ENCODE measurements around the gene VWA3A.
"Not testable (repeated sequence)": the region's sequence is repeated elsewhere in the genome, so short reads cannot be mapped to it uniquely, and the experiment has no call there.

The VWA3A gene, protein sequence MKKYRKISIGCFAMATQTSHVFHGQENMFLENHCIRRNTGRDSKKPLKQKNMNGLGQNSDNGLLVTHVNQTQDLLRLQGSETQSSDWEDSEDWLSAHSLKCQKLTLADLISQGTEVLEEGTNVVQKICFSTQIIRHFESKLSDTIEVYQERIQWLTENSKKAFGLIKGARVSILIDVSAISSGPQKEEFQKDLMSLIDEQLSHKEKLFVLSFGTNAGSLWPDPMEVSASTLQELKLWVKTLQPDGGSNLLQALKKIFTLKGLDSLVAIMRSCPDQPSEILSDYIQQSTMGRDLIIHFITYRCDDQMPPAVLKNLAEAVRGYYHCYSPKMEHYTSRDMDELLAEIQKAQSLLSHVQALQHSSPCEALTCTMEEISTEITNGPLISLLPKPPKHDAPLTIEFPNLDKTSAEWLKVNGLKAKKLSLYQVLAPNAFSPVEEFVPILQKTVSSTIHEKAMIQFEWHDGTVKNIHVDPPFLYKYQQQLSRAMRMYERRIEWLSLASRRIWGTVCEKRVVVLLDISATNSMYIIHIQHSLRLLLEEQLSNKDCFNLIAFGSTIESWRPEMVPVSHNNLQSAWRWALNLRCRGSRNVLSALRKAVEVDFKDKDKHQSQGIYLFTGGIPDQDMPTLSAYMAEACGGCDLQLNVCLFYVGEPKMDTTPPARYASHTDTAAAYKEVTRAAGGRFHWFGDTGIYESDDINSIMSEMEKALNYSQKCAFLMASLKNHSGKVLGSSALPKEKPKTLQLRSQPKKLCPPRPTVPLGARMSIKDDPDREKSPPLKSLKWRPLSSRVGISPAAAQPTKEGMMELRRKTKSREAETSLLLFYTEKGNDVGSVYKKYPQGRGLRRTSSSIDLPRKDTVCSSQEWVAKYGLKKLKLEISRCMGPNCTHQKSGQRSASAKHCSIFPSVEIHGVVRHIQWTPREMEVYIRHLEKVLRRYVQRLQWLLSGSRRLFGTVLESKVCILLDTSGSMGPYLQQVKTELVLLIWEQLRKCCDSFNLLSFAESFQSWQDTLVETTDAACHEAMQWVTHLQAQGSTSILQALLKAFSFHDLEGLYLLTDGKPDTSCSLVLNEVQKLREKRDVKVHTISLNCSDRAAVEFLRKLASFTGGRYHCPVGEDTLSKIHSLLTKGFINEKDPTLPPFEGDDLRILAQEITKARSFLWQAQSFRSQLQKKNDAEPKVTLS

DNA sequence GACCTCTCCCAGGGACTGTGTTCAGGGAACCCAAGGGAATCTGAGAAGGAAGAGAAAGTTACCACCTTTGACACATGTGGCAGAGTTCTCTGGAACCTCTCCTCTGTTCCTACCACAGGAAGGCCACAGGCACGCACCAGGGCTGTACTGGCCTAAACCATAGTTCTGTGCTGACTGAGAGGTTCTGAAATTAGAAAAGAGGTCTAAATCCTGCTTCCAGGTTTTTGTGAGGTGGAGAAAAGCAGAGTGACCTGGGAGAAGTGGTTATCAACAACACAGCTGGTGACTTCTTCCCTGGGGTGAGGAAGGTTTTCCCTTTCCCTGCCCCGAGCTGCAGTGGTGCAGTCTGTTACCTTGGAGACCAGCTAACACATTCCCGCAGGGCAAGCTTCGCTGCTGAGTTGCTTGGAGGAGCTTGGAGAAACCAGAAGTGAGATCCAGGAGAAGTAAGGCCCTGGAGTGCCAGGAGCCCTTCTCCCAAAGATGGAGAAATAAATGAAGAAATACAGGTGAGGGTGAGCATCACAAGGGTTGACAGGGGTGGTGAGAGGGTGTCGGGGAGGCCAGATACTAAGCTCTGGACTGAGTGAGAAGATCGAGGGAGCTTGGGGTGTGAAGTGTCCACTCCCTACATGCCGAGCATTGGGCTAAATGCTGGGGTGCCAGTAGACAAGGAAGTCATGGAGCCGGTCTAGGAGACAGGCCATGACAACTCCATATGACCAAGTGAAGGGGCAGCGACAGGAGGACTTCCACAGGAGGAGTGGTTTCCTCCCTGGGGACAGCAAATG is at the start of gene VWA3A:
TSS of gene VWA3A (plus strand) at position 399 of the 791 bp plus-strand sequence. CDS start at position 496, 97 bp downstream.
- no peaks in the 10 kb centered on the region for H3K9me3 ChIP-seq (ENCODE audit: control insufficient read depth, low read length)
- H3K36me3 ChIP-seq (ENCODE audit: control insufficient read depth, insufficient read depth, low read length): no peaks in the 10 kb centered on the region
- H3K4me3 ChIP-seq (ENCODE audit: low read length): no peak within 1 kb of the TSS
- H3K27me3 ChIP-seq (ENCODE audit: control insufficient read depth, insufficient read depth, low read length): no peaks in the 10 kb centered on the region
- no peaks in the 10 kb centered on the region for H3K4me1 ChIP-seq (ENCODE audit: control insufficient read depth, insufficient read depth, low read length)
- no peak within 1 kb of the TSS for H3K9ac ChIP-seq (ENCODE audit: low read length)

DNA sequence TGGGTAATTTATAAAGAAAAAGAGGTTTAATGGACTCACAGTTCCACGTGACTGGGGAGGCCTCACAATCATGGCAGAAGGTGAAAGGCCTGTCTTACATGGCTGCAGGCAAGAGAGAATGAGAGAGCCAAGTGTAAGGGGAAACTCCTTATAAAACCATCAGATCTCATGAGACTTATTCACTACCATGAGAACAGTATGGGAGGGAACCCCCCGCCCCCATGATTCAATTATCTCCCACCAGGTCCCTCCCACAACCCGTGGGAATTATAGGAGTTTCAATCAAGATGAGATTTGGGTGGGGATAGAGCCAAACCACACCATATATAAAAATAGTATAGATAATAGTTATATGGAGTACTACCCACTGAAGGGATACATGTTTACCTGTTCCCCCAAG is 48.5 kb upstream of the VWA3A start:
- H3K4me1 ChIP-seq (ENCODE audit: control insufficient read depth, insufficient read depth, low read length); H3K36me3 ChIP-seq (ENCODE audit: control insufficient read depth, insufficient read depth, low read length); H3K9me3 ChIP-seq (ENCODE audit: control insufficient read depth, low read length): not testable (repeated sequence)

DNA sequence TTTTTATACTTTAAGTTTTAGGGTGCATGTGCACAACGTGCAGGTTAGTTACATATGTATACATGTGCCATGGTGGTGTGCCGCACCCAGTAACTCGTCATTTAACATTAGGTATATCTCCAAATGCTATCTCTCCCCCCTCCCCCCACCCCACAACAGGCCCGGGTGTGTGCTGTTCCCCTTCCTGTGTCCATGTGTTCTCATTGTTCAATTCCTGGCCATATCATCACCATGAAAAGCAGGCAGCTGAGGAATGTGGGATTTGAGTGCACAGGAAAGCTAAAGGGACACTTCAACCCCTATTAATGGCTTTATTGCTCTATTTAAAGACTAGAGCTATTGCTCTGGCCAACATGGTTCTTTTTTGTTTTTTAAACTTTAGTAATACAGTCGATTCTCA is 46.5 kb upstream of the VWA3A start:
- H3K9me3 ChIP-seq (ENCODE audit: control insufficient read depth, low read length); H3K27me3 ChIP-seq (ENCODE audit: control insufficient read depth, insufficient read depth, low read length); H3K36me3 ChIP-seq (ENCODE audit: control insufficient read depth, insufficient read depth, low read length); H3K4me1 ChIP-seq (ENCODE audit: control insufficient read depth, insufficient read depth, low read length); H3K9ac ChIP-seq (ENCODE audit: low read length); H3K4me3 ChIP-seq (ENCODE audit: low read length): not testable (repeated sequence)

More for the DNA sequence above, 48.5 kb upstream of the VWA3A start:
- not testable (repeated sequence) for H3K9ac ChIP-seq (ENCODE audit: low read length); H3K4me3 ChIP-seq (ENCODE audit: low read length); H3K27me3 ChIP-seq (ENCODE audit: control insufficient read depth, insufficient read depth, low read length)

DNA sequence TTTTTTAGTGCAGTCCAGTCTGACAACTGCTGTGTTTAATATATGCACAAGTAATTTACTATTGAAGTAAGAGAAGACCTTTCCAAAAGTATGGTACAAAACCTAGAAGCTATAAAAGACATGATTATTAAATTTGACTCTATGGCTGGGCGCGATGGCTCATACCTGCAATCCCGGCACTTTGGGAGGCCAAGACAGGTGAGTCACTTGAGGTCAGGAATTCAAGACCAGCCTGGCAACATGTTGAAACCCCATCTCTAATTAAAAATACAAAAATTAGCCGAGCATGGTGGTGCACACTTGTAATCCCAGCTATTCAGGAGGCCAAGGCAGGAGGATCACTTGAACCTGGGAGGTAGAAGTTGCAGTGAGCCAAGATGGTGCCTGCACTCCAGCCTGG is 41.4 kb upstream of the VWA3A start:
- H3K4me3 ChIP-seq (ENCODE audit: low read length): no peak overlapping the region
- H3K4me1 ChIP-seq (ENCODE audit: control insufficient read depth, insufficient read depth, low read length): no peaks in the 10 kb centered on the region
- H3K27me3 ChIP-seq (ENCODE audit: control insufficient read depth, insufficient read depth, low read length): no peaks in the 10 kb centered on the region
- H3K36me3 ChIP-seq (ENCODE audit: control insufficient read depth, insufficient read depth, low read length): no peaks in the 10 kb centered on the region
- no peaks in the 10 kb centered on the region for H3K9me3 ChIP-seq (ENCODE audit: control insufficient read depth, low read length)
- H3K9ac ChIP-seq (ENCODE audit: low read length): no peak overlapping the region

DNA sequence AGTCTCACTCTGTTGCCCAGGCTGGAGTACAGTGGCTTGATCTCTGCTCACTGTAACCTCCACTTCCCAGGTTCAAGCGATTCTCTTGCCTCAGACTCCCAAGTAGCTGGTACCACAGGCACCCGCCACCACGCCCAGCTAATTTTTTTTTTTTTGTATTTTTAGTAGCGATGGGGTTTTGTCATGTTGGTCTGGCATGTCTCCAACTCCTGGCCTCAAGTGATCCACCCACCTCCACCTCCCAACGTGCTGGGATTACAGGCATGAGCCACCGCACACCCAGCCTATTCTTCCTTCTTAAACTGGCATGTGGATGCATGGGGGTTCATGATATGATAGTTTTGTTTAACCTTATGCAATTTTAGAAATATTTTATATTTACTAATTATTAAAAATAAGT is 39.4 kb upstream of the VWA3A start:
- Histone ChIP-seq H3K9me3 (ENCODE audit: control insufficient read depth, low read length) (no peaks in the 10 kb centered on the region), H3K4me3 (ENCODE audit: low read length) (no peak overlapping the region), H3K27me3 (ENCODE audit: control insufficient read depth, insufficient read depth, low read length) (no peaks in the 10 kb centered on the region)

DNA sequence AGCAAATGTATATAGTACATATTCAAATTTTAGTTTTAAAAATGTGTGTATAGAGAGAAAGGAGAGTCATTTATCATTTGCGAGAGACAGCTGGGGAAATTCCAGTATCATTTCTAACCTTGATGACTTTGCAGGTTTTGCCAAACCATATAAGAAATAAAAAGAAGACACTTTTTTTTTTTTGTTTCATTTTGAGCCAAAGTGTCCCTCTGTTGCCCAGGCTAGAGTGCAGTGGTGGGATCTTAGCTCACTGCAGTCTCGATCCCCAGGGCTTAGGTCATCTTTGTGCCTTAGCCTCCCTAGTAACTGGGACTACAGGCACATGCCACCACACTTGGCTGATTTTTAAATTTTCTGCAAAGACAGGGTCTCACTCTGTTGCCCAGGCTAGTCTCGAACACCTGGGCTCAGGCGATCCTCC is 38.4 kb upstream of the VWA3A start:
- Histone ChIP-seq H3K9ac (ENCODE audit: low read length) (no peak overlapping the region), H3K27me3 (ENCODE audit: control insufficient read depth, insufficient read depth, low read length) (no peaks in the 10 kb centered on the region), H3K4me3 (ENCODE audit: low read length) (no peak overlapping the region), H3K9me3 (ENCODE audit: control insufficient read depth, low read length) (no peaks in the 10 kb centered on the region), H3K4me1 (ENCODE audit: control insufficient read depth, insufficient read depth, low read length) (no peaks in the 10 kb centered on the region), H3K36me3 (ENCODE audit: control insufficient read depth, insufficient read depth, low read length) (no peaks in the 10 kb centered on the region)

More for the DNA sequence above, 39.4 kb upstream of the VWA3A start:
- H3K36me3 ChIP-seq (ENCODE audit: control insufficient read depth, insufficient read depth, low read length): no peaks in the 10 kb centered on the region
- no peaks in the 10 kb centered on the region for H3K4me1 ChIP-seq (ENCODE audit: control insufficient read depth, insufficient read depth, low read length)
- no peak overlapping the region for H3K9ac ChIP-seq (ENCODE audit: low read length)

DNA sequence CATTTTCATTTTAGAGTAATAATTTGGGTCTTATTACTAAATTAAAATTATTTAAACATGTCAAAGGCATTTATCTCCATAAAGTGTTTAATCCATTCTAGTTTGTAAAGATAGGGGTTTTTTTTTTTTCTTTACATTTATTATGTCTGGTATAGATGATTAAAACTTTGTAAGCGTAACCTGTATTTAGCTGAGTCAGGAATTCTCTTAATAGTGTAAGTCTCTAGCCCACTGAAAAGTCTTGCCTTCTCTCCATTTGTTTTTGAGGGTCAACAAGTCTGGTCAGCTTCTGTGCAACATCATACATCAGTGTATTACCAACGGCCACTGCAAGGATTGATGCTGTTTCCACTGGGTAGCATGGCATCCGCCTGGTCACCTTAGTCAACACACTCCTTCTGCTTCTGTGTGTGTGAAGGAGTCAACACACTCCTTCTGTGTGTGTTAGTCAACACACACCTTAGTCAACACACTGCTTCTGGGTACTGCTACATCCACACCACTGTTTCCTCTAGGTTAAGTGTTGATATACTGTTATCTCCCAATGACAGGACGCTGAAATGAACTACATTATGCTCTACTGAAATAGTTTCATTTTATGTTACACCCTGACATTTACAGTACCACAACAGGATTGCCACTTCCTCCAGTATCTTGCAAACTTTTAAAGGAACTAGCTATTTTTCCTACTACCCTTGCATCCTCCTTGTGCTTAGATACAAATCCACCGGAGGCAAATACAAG is 37.3 kb upstream of the VWA3A start:
- Histone ChIP-seq H3K27me3 (ENCODE audit: control insufficient read depth, insufficient read depth, low read length) (no peaks in the 10 kb centered on the region), H3K4me3 (ENCODE audit: low read length) (no peak overlapping the region), H3K4me1 (ENCODE audit: control insufficient read depth, insufficient read depth, low read length) (no peaks in the 10 kb centered on the region)

DNA sequence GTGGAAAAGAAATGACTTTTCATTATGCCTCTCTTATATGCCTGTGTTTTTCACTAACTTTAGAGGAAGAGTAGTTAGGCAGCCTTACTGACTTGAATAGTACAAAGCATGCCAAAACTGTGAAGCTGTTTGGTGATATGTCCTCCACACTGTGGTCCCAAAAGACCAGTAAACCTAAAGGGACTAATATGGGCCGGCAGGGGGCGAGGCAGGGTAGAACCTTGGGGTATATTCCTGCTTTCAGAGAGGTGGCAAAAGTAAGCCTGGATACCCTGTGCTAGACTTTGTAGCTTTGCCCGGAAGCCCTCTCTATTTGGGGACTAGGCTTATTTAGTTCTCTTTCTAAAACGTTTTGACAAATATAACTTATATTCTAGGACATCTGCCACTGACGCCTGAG is 36.5 kb upstream of the VWA3A start:
- no peaks in the 10 kb centered on the region for H3K36me3 ChIP-seq (ENCODE audit: control insufficient read depth, insufficient read depth, low read length)
- H3K4me1 ChIP-seq (ENCODE audit: control insufficient read depth, insufficient read depth, low read length): no peaks in the 10 kb centered on the region
- H3K4me3 ChIP-seq (ENCODE audit: low read length): no peak overlapping the region
- no peaks in the 10 kb centered on the region for H3K27me3 ChIP-seq (ENCODE audit: control insufficient read depth, insufficient read depth, low read length)
- H3K9me3 ChIP-seq (ENCODE audit: control insufficient read depth, low read length): no peaks in the 10 kb centered on the region
- H3K9ac ChIP-seq (ENCODE audit: low read length): no peak overlapping the region

More for the DNA sequence above, 37.3 kb upstream of the VWA3A start:
- Histone ChIP-seq H3K9ac (ENCODE audit: low read length) (no peak overlapping the region), H3K36me3 (ENCODE audit: control insufficient read depth, insufficient read depth, low read length) (no peaks in the 10 kb centered on the region), H3K9me3 (ENCODE audit: control insufficient read depth, low read length) (no peaks in the 10 kb centered on the region)

DNA sequence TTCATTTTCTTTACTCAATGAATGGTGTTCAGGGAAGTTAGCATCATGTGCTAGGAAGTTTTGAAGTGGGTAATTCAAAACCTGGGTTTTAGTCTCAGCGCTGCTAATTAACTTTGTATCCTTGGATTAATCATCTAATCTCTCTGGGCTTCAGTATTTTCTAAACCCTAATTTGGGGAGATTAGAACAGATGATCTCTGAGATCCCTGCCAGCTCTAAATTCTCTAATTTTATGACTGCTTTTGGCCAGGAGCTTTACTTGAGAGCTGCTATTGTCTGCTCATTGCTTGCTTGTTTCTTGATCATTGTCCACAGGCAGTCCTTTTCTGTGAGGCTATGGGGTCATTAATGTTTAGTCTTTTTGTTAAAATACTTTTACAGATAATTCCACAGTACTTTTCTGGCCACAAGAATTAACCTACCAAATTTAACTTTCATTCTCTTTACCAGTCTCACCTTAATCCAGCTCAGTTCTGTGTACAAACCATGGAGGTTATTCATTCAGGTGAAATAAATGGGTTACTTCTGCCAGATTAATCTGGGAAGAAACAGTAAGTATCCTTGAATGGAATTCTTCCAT is 28.4 kb upstream of the VWA3A start:
- Histone ChIP-seq H3K4me3 (ENCODE audit: low read length) (no peak overlapping the region), H3K9ac (ENCODE audit: low read length) (no peak overlapping the region), H3K4me1 (ENCODE audit: control insufficient read depth, insufficient read depth, low read length) (peaks cover 13% of the 10 kb centered on the region), H3K36me3 (ENCODE audit: control insufficient read depth, insufficient read depth, low read length) (no peaks in the 10 kb centered on the region), H3K27me3 (ENCODE audit: control insufficient read depth, insufficient read depth, low read length) (no peaks in the 10 kb centered on the region), H3K9me3 (ENCODE audit: control insufficient read depth, low read length) (no peaks in the 10 kb centered on the region)

DNA sequence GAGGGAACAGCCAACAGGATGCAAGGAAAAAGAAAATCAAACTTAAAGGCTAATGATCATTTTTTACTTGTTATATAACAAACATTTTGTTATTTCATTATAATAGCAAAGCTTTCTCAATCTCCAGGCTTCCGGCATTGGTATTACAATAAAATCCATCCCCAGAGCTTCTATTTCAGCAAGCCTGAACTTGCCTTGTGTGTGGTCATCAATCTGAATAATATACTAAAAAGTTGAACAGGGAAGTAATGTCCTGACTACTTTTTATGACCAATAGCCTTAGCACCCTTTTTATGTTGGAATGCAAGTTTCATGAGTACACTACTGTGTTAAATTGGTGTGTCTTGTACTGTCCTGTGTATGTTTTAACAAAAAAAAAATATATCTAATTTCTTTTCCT is 27.1 kb upstream of the VWA3A start:
- Histone ChIP-seq H3K36me3 (ENCODE audit: control insufficient read depth, insufficient read depth, low read length) (no peaks in the 10 kb centered on the region), H3K27me3 (ENCODE audit: control insufficient read depth, insufficient read depth, low read length) (no peaks in the 10 kb centered on the region), H3K4me1 (ENCODE audit: control insufficient read depth, insufficient read depth, low read length) (peaks cover 15% of the 10 kb centered on the region), H3K9ac (ENCODE audit: low read length) (no peak overlapping the region), H3K4me3 (ENCODE audit: low read length) (no peak overlapping the region), H3K9me3 (ENCODE audit: control insufficient read depth, low read length) (no peaks in the 10 kb centered on the region)
